Esophagus muscularis mucosa (tissue), 3 donors: Measurements from ENCODE around the gene ITGAD.

Experiments used
- POLR2AphosphoS5 ChIP-seq, 2 donors: sonication (generic); formaldehyde crosslinking; IDR thresholded peaks; one replicate each; pipeline ENCODE4 v1.6.1; 2017; ENCODE audit warnings: antibody characterized with exemption in 2 of 2
- TF ChIP-seq, protein P1 (sequence below), 3 experiments: fragments of 200-600 bp in 2 of 3; fragments of 450-650 bp in 1 of 3; sonication (generic) in 2 of 3; IDR thresholded peaks; one replicate each; pipeline ENCODE4 v1.5.1; 2017 to 2019; ENCODE audit warnings: antibody characterized with exemption in 3 of 3, mild to moderate bottlenecking in 2 of 3, moderate library complexity in 1 of 3

DNA sequence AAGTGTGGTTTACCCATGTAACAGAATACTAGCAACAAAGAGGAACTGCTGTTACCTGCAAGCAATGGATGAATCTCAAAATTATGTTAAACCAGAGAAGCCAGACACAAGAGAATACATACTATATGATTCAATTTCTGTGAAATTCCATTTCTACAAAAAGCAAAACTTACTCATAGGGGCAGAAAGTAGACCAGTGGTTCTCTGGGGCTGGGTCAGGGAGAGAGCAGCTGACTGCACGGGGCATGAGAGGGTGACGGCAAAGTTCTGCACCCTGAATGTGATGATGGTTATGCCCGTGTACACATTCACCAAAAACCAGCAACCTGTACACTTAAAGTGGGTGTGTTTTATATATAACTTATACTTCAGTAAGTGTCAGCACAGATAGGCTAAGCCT is 46.4 kb downstream of the ITGAD start:
- TF ChIP-seq, protein P1, sequence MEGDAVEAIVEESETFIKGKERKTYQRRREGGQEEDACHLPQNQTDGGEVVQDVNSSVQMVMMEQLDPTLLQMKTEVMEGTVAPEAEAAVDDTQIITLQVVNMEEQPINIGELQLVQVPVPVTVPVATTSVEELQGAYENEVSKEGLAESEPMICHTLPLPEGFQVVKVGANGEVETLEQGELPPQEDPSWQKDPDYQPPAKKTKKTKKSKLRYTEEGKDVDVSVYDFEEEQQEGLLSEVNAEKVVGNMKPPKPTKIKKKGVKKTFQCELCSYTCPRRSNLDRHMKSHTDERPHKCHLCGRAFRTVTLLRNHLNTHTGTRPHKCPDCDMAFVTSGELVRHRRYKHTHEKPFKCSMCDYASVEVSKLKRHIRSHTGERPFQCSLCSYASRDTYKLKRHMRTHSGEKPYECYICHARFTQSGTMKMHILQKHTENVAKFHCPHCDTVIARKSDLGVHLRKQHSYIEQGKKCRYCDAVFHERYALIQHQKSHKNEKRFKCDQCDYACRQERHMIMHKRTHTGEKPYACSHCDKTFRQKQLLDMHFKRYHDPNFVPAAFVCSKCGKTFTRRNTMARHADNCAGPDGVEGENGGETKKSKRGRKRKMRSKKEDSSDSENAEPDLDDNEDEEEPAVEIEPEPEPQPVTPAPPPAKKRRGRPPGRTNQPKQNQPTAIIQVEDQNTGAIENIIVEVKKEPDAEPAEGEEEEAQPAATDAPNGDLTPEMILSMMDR (IDR thresholded peaks at IDR 0.05) = no peak
- TF ChIP-seq POLR2AphosphoS5 (IDR thresholded peaks at IDR 0.05) = no peak
